Gastroesophageal sphincter (tissue), 4 donors: Measurements from ENCODE around the gene MALT1. TPM values are rescaled to one million over a fixed set of nuclear protein-coding genes. Genes with fewer than 3 reads are reported as not detected.
"Not testable (repeated sequence)": the region's sequence is repeated elsewhere in the genome, so short reads cannot be mapped to it uniquely, and the experiment has no call there.

Source experiments
- ATAC-seq: fragments of 150-250 bp; one replicate; pipeline ENCODE4 v1.9.1; 2016; ENCODE audit warnings: mild to moderate bottlenecking, moderate library complexity
- H3K27ac ChIP-seq, 4 donors: fragments of 200-600 bp; sonication (generic) in 3 of 4; 1 replicate in 3 of 4; 2 replicates in 1 of 4; pipeline ENCODE4 v1.5.1; 2016 to 2019
- H3K27me3 ChIP-seq: fragments of 200-600 bp; sonication (generic); one replicate; pipeline ENCODE4 v1.5.1; 2019
- H3K36me3 ChIP-seq, 2 donors: fragments of 200-600 bp; sonication (generic); one replicate each; pipeline ENCODE4 v1.5.1; 2019; ENCODE audit warnings: control low read depth in 1 of 2
- H3K4me1 ChIP-seq, 3 donors: fragments of 200-600 bp; sonication (generic); 1 replicate in 2 of 3; 2 replicates in 1 of 3; pipeline ENCODE4 v1.5.1; 2016 to 2019; ENCODE audit warnings: control low read depth in 2 of 3
- H3K4me3 ChIP-seq, 2 donors: fragments of 200-600 bp; sonication (generic); one replicate each; pipeline ENCODE4 v1.5.1; 2019; ENCODE audit warnings: mild to moderate bottlenecking in 1 of 2, moderate library complexity in 1 of 2
- H3K9me3 ChIP-seq, 3 donors: fragments of 200-600 bp; sonication (generic); one replicate each; pipeline ENCODE4 v1.5.1; 2017 to 2019; ENCODE audit warnings: control low read depth in 2 of 3
- EP300 ChIP-seq: sonication (generic); formaldehyde crosslinking; IDR thresholded peaks from one replicate; pipeline ENCODE4 v1.6.1; 2017; ENCODE audit warnings: antibody characterized with exemption, mild to moderate bottlenecking
- POLR2A ChIP-seq, 2 donors: fragments of 450-650 bp; IDR thresholded peaks; one replicate each; pipeline ENCODE4 v1.6.1; 2017; ENCODE audit warnings: antibody characterized with exemption in 2 of 2, mild to moderate bottlenecking in 2 of 2, moderate library complexity in 1 of 2
- POLR2AphosphoS5 ChIP-seq: sonication (generic); formaldehyde crosslinking; IDR thresholded peaks from one replicate; pipeline ENCODE4 v1.6.1; 2017; ENCODE audit warnings: antibody characterized with exemption
- WGBS, 2 donors: methylation state at CpG; one replicate each; pipeline ENCODE4 v1.1.5; 2018; ENCODE audit warnings: low coverage in 1 of 2; 5-methylcytosine and 5-hydroxymethylcytosine counted together
- total RNA-seq, 4 donors: library from RNA; depleted of rRNA; stranded (reverse); fragments of >200 nt; gene quantifications; one replicate each; pipeline ENCODE4 v1.1.0, GENCODE V29; 2016
- TF ChIP-seq, protein P1 (sequence below), 4 experiments: fragments of 200-600 bp in 2 of 4; fragments of 450-650 bp in 2 of 4; sonication (generic) in 1 of 4; IDR thresholded peaks; one replicate each; pipeline ENCODE4 v1.5.1; 2017 to 2019; ENCODE audit warnings: antibody characterized with exemption in 4 of 4, mild to moderate bottlenecking in 2 of 4, moderate library complexity in 2 of 4

Gene MALT1
- total RNA-seq, 4 donors from 2014 or later = 19.4 to 26.6 (median 24.1) TPM

- H3K27ac ChIP-seq = no peak overlapping the region
Observed at GRCh38 chr18:58768293-58768974, 97.2 kb downstream of the MALT1 start.

GRCh38 chr18:58769321-58769720, 98.1 kb downstream of the MALT1 start:
- peaks cover 6% of the 10 kb centered on the region for H3K27me3 ChIP-seq
- ATAC-seq = no peak
- no peaks in the 10 kb centered on the region for H3K36me3 ChIP-seq
- WGBS, 2 donors = 77 to 89% methylated on average over 4 to 6 of the region's 8 CpGs
- TF ChIP-seq EP300 (no peak), POLR2A (IDR thresholded peaks at IDR 0.05) (no peak), POLR2AphosphoS5 (no peak)
- TF ChIP-seq, protein P1, sequence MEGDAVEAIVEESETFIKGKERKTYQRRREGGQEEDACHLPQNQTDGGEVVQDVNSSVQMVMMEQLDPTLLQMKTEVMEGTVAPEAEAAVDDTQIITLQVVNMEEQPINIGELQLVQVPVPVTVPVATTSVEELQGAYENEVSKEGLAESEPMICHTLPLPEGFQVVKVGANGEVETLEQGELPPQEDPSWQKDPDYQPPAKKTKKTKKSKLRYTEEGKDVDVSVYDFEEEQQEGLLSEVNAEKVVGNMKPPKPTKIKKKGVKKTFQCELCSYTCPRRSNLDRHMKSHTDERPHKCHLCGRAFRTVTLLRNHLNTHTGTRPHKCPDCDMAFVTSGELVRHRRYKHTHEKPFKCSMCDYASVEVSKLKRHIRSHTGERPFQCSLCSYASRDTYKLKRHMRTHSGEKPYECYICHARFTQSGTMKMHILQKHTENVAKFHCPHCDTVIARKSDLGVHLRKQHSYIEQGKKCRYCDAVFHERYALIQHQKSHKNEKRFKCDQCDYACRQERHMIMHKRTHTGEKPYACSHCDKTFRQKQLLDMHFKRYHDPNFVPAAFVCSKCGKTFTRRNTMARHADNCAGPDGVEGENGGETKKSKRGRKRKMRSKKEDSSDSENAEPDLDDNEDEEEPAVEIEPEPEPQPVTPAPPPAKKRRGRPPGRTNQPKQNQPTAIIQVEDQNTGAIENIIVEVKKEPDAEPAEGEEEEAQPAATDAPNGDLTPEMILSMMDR (IDR thresholded peaks at IDR 0.05) = no peak
- peaks cover 0 to 14% (median 7%) of the 10 kb centered on the region in 3 donors for H3K4me1 ChIP-seq
- no peaks in the 10 kb centered on the region for H3K9me3 ChIP-seq
- no peak overlapping the region for H3K4me3 ChIP-seq
- H3K27ac ChIP-seq = no peak overlapping the region

More at GRCh38 chr18:58768293-58768974, 97.2 kb downstream of the MALT1 start:
- TF ChIP-seq POLR2AphosphoS5 = no peak
- TF ChIP-seq, protein P1 (IDR thresholded peaks at IDR 0.05) = peak; percentile 34 to 88 (median 48)
- TF ChIP-seq EP300 = no peak
- no peak for TF ChIP-seq POLR2A (IDR thresholded peaks at IDR 0.05)
- H3K4me1 ChIP-seq = peaks cover 0 to 17% (median 7%) of the 10 kb centered on the region in 3 donors
- H3K36me3 ChIP-seq = no peaks in the 10 kb centered on the region
- peak overlapping the region in 1 of 2 donors; percentile 39 for H3K4me3 ChIP-seq
- WGBS, 2 donors = 0 to 40% methylated on average over 2 of the region's 40 CpGs
- no peaks in the 10 kb centered on the region for H3K9me3 ChIP-seq
- peaks cover 6% of the 10 kb centered on the region for H3K27me3 ChIP-seq
- ATAC-seq = peak; percentile 71

GRCh38 chr18:58770601-58771000, 99.3 kb downstream of the MALT1 start:
- TF ChIP-seq, protein P1 (IDR thresholded peaks at IDR 0.05) = no peak
- TF ChIP-seq POLR2AphosphoS5 (no peak), EP300 (no peak), POLR2A (IDR thresholded peaks at IDR 0.05) (no peak)
- ATAC-seq = no peak
- WGBS, 2 donors = 60 to 63% methylated on average over 1 of the region's 1 CpG

DNA sequence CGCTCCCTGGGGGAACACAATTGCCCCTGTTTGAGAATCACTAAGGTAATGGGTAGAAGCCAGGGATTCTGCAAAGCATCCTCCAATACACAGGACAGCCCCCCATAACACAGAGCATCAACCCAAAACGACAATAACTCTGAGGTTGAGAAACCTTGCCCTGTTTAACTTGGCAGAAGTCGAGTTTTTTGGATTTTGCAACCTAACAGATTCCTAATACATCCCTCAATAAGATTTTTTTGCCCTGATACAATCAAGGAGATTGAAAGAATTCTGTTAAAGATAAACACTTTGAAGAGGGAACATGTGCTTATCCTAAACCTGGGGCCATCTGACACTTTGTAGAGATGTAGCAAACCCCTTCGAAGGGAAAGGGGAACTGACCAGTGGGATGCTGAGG, 100.9 kb downstream of the MALT1 start:
- TF ChIP-seq, protein P1 (IDR thresholded peaks at IDR 0.05) = no peak
- no peak for TF ChIP-seq EP300
- 56 to 92% methylated on average over 2 to 4 of the region's 4 CpGs for WGBS, 2 donors
- ATAC-seq = no peak

More at GRCh38 chr18:58770601-58771000, 99.3 kb downstream of the MALT1 start:
- Histone ChIP-seq H3K4me3 (no peak overlapping the region), H3K9me3 (no peaks in the 10 kb centered on the region), H3K27ac (no peak overlapping the region), H3K27me3 (peaks cover 6% of the 10 kb centered on the region), H3K36me3 (no peaks in the 10 kb centered on the region), H3K4me1 (peaks cover 0 to 11% (median 7%) of the 10 kb centered on the region in 3 donors)

GRCh38 chr18:58776084-58776483, 104.8 kb downstream of the MALT1 start:
- Histone ChIP-seq H3K27ac (no peak overlapping the region), H3K4me1 (no peaks in the 10 kb centered on the region), H3K9me3 (no peaks in the 10 kb centered on the region), H3K4me3 (no peak overlapping the region), H3K27me3 (no peaks in the 10 kb centered on the region), H3K36me3 (no peaks in the 10 kb centered on the region)
- TF ChIP-seq POLR2AphosphoS5 (no peak), EP300 (no peak)
- TF ChIP-seq, protein P1 (IDR thresholded peaks at IDR 0.05) = no peak
- ATAC-seq = no peak
- 92 to 100% methylated on average over 1 to 2 of the region's 3 CpGs for WGBS, 2 donors

More for the DNA sequence above, 100.9 kb downstream of the MALT1 start:
- Histone ChIP-seq H3K4me1 (peaks cover 0 to 11% (median 7%) of the 10 kb centered on the region in 3 donors), H3K27me3 (peaks cover 6% of the 10 kb centered on the region), H3K36me3 (no peaks in the 10 kb centered on the region), H3K4me3 (no peak overlapping the region), H3K27ac (no peak overlapping the region), H3K9me3 (no peaks in the 10 kb centered on the region)

- not testable (repeated sequence) for H3K4me1 ChIP-seq, ATAC-seq, H3K36me3 ChIP-seq, H3K27ac ChIP-seq, H3K27me3 ChIP-seq, H3K9me3 ChIP-seq, H3K4me3 ChIP-seq
- WGBS, 2 donors = 70% methylated on average over 4 of the region's 4 CpGs; no CpG with 5 or more reads in 1 of the 2 donors
Observed at GRCh38 chr18:58776541-58776940, 105.3 kb downstream of the MALT1 start.
